Measurements from ENCODE around the gene USP6NL.

DNA sequence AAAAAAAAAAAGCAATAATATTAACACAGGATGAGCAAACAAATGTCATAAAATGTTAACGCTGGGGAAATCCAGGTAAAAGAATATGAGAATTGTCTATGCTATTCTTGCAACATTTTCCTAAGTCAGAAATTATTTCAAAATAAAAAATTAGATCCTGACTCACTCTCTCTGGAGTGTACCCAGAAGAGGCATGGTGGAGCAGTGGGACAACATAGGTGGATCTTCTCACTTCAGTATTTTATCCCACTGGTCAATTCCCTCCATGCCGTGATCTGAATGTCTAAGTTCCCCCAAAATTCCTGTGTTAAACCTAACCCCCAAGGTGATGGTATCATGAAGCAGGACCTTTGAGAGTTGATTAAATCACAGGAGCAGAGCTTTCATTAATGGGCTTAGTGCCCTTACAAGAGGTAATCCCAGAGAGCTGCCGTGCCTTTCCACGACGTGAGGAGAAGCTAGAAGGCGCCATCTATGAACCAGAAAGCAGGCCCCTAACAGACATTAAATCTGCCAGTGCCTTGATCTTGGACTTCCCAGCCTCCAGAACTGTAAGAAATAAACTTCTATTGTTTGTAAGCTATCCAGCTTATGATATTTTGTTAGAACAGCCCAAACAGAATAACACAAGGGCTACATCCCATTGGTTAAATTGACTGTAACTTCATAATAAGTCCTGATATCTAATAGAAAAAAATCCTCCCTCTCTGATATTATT is 35.2 kb downstream of the USP6NL start:
- TF ChIP-seq, protein P1, sequence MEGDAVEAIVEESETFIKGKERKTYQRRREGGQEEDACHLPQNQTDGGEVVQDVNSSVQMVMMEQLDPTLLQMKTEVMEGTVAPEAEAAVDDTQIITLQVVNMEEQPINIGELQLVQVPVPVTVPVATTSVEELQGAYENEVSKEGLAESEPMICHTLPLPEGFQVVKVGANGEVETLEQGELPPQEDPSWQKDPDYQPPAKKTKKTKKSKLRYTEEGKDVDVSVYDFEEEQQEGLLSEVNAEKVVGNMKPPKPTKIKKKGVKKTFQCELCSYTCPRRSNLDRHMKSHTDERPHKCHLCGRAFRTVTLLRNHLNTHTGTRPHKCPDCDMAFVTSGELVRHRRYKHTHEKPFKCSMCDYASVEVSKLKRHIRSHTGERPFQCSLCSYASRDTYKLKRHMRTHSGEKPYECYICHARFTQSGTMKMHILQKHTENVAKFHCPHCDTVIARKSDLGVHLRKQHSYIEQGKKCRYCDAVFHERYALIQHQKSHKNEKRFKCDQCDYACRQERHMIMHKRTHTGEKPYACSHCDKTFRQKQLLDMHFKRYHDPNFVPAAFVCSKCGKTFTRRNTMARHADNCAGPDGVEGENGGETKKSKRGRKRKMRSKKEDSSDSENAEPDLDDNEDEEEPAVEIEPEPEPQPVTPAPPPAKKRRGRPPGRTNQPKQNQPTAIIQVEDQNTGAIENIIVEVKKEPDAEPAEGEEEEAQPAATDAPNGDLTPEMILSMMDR (conservative IDR thresholded peaks at IDR 0.05; ENCODE audit: low read depth, low read length) = no peak
- TF ChIP-seq EZH2 (IDR thresholded peaks at IDR 0.05; ENCODE audit: low read length, unreplicated experiment) = no peak

Measured in PC-3 (cell line).